HG03280 (cell line): ENCODE data around the gene GCNT1.
"Not testable (repeated sequence)": the region's sequence is repeated elsewhere in the genome, so short reads cannot be mapped to it uniquely, and the experiment has no call there.

ENCODE experiments used
- ATAC-seq: cut with Tn5 transposase; IDR thresholded peaks from one replicate; pipeline ENCODE4 v1.9.1; 2021; ENCODE audit warnings: mild to moderate bottlenecking, moderate library complexity; ENCODE audit not compliant: unreplicated experiment

The GCNT1 gene

DNA sequence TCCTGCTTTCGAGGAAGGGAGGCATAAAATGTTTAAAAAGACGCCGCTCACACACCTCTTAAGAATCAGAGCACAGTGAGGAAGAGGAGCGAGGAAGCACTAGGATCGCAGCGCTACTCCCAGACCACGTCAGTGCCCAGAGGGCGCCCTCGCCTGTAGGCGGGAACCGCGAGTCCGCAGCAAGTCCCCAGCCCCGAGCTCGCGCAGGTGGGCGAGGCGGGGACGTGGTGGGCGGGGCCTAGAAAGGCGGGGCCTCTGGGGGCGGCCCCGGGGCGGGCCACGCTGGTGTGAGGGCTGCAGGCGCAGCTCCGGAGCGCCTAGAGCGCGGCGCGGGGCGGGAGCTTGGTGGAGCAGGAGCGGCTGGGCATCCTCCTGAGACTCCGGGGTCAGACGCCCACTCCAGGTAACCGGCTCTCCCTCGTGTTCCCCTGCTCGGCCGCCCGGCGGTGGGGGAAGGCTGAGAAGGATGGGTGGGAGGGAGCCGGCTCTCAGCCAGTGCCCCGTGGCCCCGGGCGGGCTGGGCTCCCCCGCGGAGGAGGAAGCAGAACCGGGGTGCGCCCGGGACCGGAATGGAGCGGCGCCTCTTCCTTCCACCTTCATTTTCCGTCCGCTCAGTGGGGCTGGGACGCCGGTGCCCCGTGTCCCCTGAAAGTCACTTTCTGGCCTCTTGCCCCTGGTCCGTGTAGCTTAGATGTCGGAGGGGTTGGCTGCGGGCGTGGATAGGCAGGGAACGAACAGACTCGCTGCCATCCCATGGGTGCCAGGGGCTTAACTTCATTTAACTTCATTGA lies at the start of gene GCNT1:
GCNT1 (plus strand) TSS at position 280 of the 791 bp plus-strand sequence. CDS start 43,200 bp downstream, outside the sequence.
- ATAC-seq, result peak; percentile 92

DNA sequence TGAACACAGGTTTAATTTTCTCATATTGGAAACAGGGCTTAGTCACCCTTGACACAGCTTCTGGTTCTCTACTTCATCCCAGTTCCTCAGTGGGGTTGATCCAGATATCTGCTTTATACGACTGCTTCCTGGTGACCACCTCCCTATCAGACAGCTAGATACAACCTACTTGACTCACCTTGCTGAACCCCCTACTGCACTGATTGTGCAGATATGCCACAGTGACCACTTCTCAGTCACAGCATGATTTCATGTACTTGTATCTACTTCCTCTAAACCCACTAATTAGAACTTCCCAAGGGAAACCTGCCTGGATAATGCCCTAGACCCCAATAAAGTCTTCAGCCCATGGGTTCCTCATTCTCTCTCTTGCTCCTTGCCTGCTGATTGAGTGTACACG lies 46.3 kb upstream of the GCNT1 start:
- ATAC-seq, result no peak

GRCh38 chr9:76413658-76414057 lies 45.3 kb upstream of the GCNT1 start:
- no peak for ATAC-seq

DNA sequence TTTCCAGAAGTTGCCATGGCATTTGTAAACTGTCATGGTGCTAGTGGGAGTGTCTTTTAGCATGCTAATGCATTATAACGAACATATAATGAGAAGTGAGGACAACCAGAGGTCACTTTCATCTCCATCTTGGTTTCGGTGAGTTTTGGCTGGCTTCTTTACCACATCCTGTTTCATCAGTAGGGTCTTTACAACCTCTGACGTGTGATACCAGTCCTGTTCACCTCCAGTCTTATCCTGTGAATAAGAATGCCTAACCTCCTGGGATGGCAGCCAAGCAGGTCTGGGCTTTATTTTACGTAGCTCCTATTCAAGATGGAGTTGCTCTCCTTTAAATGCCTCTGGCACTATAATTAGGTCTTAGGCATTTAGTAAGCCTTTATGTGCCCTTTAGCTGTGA lies 44.3 kb upstream of the GCNT1 start:
- peak; percentile 76 for ATAC-seq

- no peak for ATAC-seq
These were observed 43.8 kb upstream of the GCNT1 start for GRCh38 chr9:76415154-76415553.

GRCh38 chr9:76415731-76416130 lies 43.3 kb upstream of the GCNT1 start:
- no peak for ATAC-seq

DNA sequence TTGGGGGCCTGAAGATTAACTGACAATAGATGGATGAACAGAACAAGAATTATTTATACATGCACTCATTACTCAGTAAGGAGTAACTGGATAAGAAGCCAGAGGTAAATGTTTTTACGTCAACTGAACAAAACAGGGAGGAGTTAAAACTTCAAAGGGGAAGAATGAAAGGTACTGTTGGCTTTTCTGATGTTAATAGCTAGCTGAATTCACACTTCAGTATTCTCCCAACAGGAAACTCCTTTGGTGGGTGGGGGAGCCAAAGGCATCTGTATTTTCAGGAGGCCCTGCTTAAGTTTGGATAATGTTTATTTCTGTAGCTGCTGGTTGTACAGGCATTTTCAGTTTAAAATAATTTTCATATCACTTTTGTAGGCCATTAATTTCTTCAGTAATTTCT lies 41.6 kb upstream of the GCNT1 start:
- ATAC-seq, result no peak

DNA sequence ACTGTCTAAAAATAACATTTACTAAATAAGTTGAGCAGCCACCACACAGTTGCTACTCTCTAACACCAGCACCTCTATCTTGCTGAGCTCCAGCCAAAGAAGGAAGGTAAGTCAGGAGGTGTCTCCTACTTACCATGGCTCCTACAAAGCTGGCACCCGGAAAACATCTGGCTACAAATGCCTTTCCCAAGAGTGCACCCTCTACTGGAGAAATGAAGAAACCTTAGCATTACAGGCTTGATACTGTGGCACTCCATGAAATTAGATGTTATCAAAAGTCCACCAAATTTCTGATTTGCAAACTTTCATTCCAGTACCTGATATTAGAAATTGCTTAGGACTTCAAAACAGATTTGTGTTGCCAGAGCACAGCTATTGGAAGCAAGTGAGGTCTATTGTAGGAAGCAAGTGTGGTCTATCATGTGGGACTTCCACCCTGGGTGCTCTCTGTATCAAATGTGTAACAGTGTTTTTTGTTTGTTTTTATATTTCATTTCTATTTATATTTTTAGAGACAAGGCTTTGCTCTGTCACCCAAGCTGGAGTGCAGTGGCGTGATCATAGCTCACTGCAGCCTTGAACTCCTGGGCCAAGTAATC lies 39.1 kb upstream of the GCNT1 start:
- ATAC-seq, result no peak

GRCh38 chr9:76423216-76424177 lies 35.5 kb upstream of the GCNT1 start:
- ATAC-seq, result no peak

- no peak for ATAC-seq
These were observed 34.5 kb upstream of the GCNT1 start for GRCh38 chr9:76424491-76424890.

- ATAC-seq, result no peak
These were observed 33.1 kb upstream of the GCNT1 start for GRCh38 chr9:76425677-76426453.

- ATAC-seq, result no peak
These were observed 32.1 kb upstream of the GCNT1 start for GRCh38 chr9:76426807-76427419.

GRCh38 chr9:76431601-76432000 lies 27.4 kb upstream of the GCNT1 start:
- no peak for ATAC-seq

- no peak for ATAC-seq
These were observed 25.6 kb upstream of the GCNT1 start for GRCh38 chr9:76433406-76433805.

DNA sequence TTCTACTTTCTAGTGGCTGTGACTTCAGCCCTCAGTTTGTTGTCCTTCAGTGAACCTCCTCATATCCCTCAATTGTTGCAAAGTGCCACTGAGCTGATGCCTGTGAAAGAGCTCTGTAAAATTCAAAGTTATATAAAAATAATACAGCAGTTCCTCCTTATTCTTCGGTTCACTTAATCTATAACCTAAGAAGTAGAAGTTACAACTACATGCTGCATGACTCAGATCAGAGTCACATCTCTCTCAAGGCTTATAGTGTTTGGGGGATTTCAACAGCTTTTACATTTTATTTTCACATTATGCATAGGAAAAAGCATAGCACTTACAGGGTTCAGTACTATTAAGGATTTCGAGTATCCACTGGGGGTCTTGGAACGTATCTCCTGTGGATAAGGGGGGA lies 25.1 kb upstream of the GCNT1 start:
- no peak for ATAC-seq

DNA sequence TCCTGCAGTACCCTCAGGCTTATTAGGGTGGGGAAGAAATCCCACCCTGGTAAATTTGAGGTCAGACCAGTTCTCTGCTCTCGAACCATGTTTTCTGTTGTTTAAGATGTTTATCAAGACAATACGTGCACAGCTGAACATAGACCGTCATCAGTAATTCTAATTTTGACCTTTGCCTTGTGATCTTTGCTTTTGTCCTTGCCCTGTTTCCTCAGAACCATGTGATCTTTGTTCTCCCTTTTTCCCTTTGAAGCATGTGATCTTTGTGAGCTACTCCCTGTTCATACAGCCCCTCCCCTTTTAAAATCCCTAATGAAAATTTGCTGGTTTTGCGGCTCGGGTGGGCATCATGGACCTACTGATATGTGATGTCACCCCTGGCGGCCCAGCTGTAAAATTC lies 24.1 kb upstream of the GCNT1 start:
- not testable (repeated sequence) for ATAC-seq

DNA sequence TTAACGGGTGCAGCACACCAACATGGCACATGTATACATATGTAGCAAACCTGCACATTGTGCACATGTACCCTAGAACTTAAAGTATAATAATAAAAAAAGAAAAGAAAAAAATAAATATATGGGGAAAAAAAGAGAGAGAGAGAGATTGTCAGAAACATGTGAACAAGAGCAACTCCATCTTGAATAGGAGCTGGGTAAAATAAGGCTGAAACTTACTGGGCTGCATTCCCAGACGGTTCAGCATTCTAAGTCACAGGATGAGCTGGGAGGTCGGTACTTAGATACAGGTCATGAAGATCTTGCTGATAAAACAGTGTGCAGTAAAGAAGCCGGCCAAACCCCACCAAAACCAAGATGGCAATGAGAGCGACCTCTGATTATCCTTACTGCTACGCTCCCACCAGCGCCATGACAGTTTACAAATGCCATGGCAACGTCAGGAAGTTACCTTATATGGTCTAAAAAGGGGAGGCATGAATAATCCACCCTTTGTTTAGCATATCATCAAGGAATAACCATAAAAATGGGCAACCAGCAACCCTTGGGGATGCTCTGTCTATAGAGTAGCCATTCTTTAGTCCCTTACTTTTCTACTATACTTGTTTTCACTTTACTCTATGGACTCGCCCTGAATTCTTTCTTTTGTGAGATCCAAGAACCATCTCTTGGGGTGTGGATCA lies 21.8 kb upstream of the GCNT1 start:
- not testable (repeated sequence) for ATAC-seq

DNA sequence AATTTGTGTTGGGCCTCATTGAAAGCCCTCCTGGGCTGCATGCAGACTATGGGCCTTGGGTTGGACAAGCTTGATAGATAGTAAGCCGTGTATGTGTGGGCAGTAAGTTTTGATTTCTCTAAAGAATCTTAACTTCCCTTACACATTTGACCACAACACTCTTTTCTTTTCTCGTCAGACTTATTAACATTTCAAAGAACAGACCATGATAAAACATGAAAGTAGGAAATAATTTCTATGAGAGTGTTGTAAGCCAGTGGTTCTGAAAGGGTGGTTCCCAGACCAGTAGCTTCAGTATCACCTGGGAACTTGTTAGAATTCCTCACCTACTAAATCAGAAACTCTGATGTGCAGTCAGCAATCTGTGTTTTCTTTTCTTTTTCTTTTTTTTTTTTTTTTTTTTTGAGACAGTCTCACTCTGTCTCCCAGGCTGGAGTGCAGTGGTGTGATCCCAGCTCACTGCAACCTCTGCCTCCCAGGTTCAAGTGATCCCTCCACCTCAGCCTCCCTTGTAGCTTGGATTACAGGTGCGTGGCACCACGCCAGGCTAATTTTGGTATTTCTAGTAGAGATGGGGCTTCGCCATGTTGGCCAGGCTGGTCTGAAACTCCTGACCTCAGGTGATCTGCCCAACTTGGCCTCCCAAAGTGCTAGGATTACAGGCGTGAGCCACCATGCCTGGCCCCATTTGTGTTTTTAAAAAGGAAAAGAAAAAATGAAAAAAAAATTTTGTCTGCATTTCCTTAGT lies 20.0 kb upstream of the GCNT1 start:
- peak; percentile 63 for ATAC-seq
